ENCODE data around the gene LSM2. TPM values are rescaled to one million over a fixed set of nuclear protein-coding genes. Genes with fewer than 3 reads are reported as not detected.
A peak's percentile ranks its signal among the peaks of the same experiment; 100 is the strongest.

LSM2 gene

Small RNAs within 50 kb of the gene (small RNA-seq; reads per million reads assigned to genes)
- gene MSH5-SAPCD1 (ENCODE audit: low read depth) (not detected), gene RF00019 (ENCODE audit: low read depth) (not detected), gene RNU6-850P (ENCODE audit: low read depth) (not detected), gene SAPCD1 (ENCODE audit: low read depth) (not detected), gene SNORD48 (ENCODE audit: low read depth) (7,662 reads per million, percentile 99 among the genes with 10 or more reads in this experiment), gene SNORD52 (ENCODE audit: low read depth) (not detected)
